Osteoblast (primary cell): ENCODE data around the gene NOL3. TPM values are rescaled to one million over a fixed set of nuclear protein-coding genes. Genes with fewer than 3 reads are reported as not detected.

Experiments used
- DNase-seq: peaks from one replicate; pipeline ENCODE4 v3.0.0; 2011; ENCODE audit warnings: low spot score, mixed read lengths; ENCODE audit not compliant: insufficient read length; ENCODE audit errors: missing footprints
- H2AFZ ChIP-seq: 2 replicates; pipeline ENCODE4 v1.6.0; 2011; ENCODE audit warnings: mild to moderate bottlenecking, low read length
- H3K27ac ChIP-seq: 2 replicates; pipeline ENCODE4 v1.5.1; 2011; ENCODE audit warnings: mild to moderate bottlenecking, low read depth, low read length, moderate library complexity
- H3K27me3 ChIP-seq: 2 replicates; pipeline ENCODE4 v1.6.0; 2012; ENCODE audit warnings: mild to moderate bottlenecking, control low read depth, inconsistent platforms, low read length, moderate library complexity; ENCODE audit not compliant: insufficient read depth
- H3K36me3 ChIP-seq: 2 replicates; pipeline ENCODE4 v1.5.1; 2011; ENCODE audit warnings: mild to moderate bottlenecking, low read length, control low read depth, moderate library complexity; ENCODE audit not compliant: insufficient read depth
- H3K4me1 ChIP-seq: 2 replicates; pipeline ENCODE4 v1.5.1; 2011; ENCODE audit warnings: mild to moderate bottlenecking, low read length, control low read depth, moderate library complexity; ENCODE audit not compliant: insufficient read depth
- H3K4me2 ChIP-seq: 2 replicates; pipeline ENCODE4 v1.6.0; 2011; ENCODE audit warnings: mild to moderate bottlenecking, low read length; ENCODE audit not compliant: insufficient read depth
- H3K4me3 ChIP-seq: fragments of 200-600 bp; sonication (generic); 3 replicates; pipeline ENCODE4 v1.5.1; 2012; ENCODE audit warnings: mild to moderate bottlenecking, low read length, inconsistent platforms; ENCODE audit not compliant: insufficient read depth
- H3K79me2 ChIP-seq: 2 replicates; pipeline ENCODE4 v1.6.0; 2012; ENCODE audit warnings: mild to moderate bottlenecking, low read length, control low read depth, inconsistent platforms; ENCODE audit not compliant: insufficient read depth
- H3K9me3 ChIP-seq: 2 replicates; pipeline ENCODE4 v1.5.1; 2011; ENCODE audit warnings: low read depth, low read length, control low read depth
- H4K20me1 ChIP-seq: 2 replicates; pipeline ENCODE4 v1.6.0; 2012; ENCODE audit warnings: mild to moderate bottlenecking, low read length, control low read depth; ENCODE audit not compliant: insufficient read depth
- total RNA-seq: library from RNA; depleted of rRNA; stranded (reverse); fragments of >200 nt; gene quantifications from 2 replicates; pipeline ENCODE4 v1.2.3, GENCODE V29; 2012
- TF ChIP-seq, protein P1 (sequence below): IDR thresholded peaks from 2 replicates; pipeline ENCODE4 v1.5.1; 2011; ENCODE audit warnings: mild to moderate bottlenecking, low read depth, low read length, moderate library complexity; ENCODE audit errors: extremely low read depth

The NOL3 gene
- total RNA-seq, 1 donor, result 10.9 TPM

DNA sequence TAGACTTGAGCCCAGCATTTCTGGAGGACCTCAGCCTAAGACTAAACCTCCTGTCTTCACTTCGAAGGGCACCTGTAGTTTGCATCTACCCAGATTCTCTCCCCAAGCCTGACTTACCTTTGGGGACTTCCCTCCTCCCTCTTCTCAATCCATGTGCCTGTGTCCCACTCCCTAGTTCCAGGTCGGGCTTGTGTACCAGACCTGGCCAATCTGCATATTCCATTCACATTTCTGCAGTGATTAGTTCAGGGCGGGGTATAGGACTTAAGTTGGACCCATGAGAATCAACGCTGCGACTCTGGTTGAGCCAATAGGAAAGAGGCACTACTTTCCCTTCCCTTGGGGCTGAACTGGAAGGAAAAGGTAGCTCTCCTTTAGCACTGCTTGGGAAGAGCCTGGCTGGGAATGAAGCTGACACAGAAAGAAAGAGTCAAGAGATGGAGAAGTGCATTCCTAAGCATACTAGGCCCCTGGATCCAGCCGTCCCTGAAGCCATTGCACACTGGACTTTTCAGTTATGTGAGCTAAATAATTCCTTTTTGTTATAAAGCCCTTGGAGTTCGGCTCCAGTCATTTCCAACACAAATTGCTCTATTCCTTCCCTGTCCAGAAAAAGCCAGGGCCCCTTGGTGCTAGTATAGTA lies 13.1 kb upstream of the NOL3 start:
- TF ChIP-seq, protein P1, sequence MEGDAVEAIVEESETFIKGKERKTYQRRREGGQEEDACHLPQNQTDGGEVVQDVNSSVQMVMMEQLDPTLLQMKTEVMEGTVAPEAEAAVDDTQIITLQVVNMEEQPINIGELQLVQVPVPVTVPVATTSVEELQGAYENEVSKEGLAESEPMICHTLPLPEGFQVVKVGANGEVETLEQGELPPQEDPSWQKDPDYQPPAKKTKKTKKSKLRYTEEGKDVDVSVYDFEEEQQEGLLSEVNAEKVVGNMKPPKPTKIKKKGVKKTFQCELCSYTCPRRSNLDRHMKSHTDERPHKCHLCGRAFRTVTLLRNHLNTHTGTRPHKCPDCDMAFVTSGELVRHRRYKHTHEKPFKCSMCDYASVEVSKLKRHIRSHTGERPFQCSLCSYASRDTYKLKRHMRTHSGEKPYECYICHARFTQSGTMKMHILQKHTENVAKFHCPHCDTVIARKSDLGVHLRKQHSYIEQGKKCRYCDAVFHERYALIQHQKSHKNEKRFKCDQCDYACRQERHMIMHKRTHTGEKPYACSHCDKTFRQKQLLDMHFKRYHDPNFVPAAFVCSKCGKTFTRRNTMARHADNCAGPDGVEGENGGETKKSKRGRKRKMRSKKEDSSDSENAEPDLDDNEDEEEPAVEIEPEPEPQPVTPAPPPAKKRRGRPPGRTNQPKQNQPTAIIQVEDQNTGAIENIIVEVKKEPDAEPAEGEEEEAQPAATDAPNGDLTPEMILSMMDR, result no peak
- Histone ChIP-seq H3K4me2 (no peak overlapping the region), H3K4me3 (no peak overlapping the region), H3K9me3 (no peaks in the 10 kb centered on the region), H3K27ac (no peak overlapping the region), H2AFZ (no peak overlapping the region), H3K79me2 (peaks cover 4% of the 10 kb centered on the region), H3K27me3 (peaks cover under 1% of the 10 kb centered on the region), H4K20me1 (peaks cover 40% of the 10 kb centered on the region), H3K36me3 (peaks cover 6% of the 10 kb centered on the region), H3K4me1 (peaks cover 11% of the 10 kb centered on the region)
- peak; percentile 68 for DNase-seq

DNA sequence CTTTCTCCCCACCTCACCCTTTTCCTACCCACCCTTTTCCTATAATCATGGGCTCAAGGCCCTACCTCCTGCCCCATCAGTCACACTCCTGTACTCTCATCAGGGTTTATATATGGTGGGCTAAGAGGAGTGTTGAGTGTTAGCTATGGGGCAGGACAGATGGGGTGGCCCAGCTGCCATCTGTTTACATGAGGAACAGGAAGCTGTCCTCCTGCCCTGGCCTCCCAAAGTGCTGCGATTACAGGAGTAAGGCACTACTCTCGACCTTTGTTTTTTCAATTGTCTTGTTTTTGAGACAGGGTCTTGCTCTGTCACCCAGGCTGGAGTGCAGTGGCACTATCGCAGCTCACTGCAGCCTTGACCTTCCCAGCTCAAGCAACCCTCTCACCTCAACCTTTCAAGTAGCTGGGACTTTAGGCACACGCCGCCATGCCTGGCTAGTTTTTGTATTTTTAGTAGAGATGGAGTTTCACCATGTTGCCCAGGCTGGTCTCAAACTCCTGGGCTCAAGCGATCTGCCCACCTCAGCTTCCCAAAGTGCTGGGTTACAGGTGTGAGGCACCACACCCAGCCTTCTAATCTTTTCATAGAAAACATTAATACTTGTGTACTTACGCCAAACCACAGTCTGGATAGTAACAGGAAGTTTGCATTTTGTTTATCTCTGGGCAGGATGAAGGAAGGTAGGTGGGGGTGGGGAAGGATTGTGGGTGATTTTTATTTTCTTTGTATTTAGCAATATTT lies 12.3 kb upstream of the NOL3 start:
- no peak overlapping the region for H3K4me2 ChIP-seq
- DNase-seq, result peak; percentile 82
- H3K79me2 ChIP-seq, result peaks cover 4% of the 10 kb centered on the region
- TF ChIP-seq, protein P1, result no peak
- H3K27me3 ChIP-seq, result peaks cover 9% of the 10 kb centered on the region
- H3K4me3 ChIP-seq, result no peak overlapping the region
- no peak overlapping the region for H2AFZ ChIP-seq
- peaks cover 44% of the 10 kb centered on the region for H4K20me1 ChIP-seq
- H3K9me3 ChIP-seq, result no peaks in the 10 kb centered on the region
- H3K4me1 ChIP-seq, result peaks cover 11% of the 10 kb centered on the region
- H3K36me3 ChIP-seq, result peaks cover 6% of the 10 kb centered on the region
- no peak overlapping the region for H3K27ac ChIP-seq

DNA sequence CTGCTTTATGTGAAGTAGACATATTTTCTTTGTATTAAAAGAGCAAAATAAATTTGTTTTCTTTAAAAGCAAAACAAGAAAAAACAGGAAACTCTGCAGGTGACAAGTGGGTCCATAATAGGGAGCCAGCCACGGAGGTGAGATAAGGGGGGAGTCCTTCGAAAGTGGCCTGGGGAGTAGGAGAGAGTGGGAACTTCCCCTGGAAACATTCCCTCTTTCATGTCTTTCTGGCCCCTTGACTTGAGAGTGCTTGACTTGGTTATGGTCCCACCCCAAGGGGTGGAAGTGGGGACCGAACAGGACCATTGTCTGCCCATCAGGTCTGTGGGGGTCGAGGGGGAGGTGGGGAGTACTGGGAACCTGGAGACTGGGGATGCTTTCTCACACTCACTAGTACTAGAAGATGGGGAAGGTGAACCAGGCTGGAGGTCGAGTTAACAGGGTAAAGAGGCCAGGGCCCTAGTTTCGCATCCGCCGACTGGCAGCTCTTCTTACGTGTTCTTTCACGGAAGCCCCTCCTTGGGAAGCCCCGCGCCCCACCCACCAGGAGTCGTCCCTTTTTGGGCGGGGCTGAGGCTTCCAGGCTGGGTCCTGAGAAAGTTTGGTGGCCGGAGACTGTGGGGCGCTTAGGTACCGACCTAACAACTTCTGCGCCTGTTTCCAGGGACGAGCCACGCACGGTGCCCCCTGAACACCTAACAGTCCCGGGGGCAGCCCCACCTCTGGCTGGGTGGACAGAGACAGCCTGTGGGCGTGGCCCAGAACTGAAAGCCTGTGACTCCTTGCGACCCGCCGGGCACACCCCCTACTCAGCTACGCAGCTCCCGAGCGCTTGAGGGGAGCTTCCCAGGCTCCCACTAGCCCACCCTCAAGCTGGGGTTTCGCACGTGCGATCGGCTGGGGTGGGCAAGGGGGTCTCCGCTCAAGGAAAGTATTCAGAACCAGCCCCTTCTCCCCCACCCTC lies 11.4 kb upstream of the NOL3 start:
- Histone ChIP-seq H3K79me2 (peaks cover 4% of the 10 kb centered on the region), H3K4me1 (peaks cover 14% of the 10 kb centered on the region), H2AFZ (peak overlapping the region; percentile 80), H3K4me2 (peak overlapping the region; percentile 97), H3K27me3 (peaks cover 18% of the 10 kb centered on the region), H4K20me1 (peaks cover 52% of the 10 kb centered on the region), H3K36me3 (peaks cover 6% of the 10 kb centered on the region), H3K4me3 (peak overlapping the region; percentile 97), H3K9me3 (no peaks in the 10 kb centered on the region), H3K27ac (peak overlapping the region; percentile 37)
- DNase-seq, result peak; percentile 97
- TF ChIP-seq, protein P1, result no peak
